HepG2 (cell line): Measurements from ENCODE around the gene BRD3. TPM values are rescaled to one million over a fixed set of nuclear protein-coding genes. Genes with fewer than 3 reads are reported as not detected.

Source experiments
- AKAP8 ChIP-seq: sonication (generic); formaldehyde crosslinking; IDR thresholded peaks from 2 replicates; pipeline ENCODE4 v1.5.1; 2020; ENCODE audit warnings: mild to moderate bottlenecking, missing genetic modification reagents
- ARNTL ChIP-seq: sonication (generic); formaldehyde crosslinking; IDR thresholded peaks from 2 replicates; pipeline ENCODE4 v1.4.0; 2020; ENCODE audit warnings: mild to moderate bottlenecking, missing genetic modification reagents
- CHD4 ChIP-seq: fragments of 200-600 bp; sonication (generic); IDR thresholded peaks from 2 replicates; pipeline ENCODE4 v1.7.0; 2017; ENCODE audit warnings: mild to moderate bottlenecking, low read length, borderline replicate concordance
- FOXO1 ChIP-seq: sonication (generic); formaldehyde crosslinking; IDR thresholded peaks from 2 replicates; pipeline ENCODE4 v1.4.0; 2020; ENCODE audit warnings: missing genetic modification reagents
- GABPA ChIP-seq, 2 experiments: IDR thresholded peaks; 2 replicates each; pipeline ENCODE4 v1.6.1; 2011 to 2016; ENCODE audit warnings: low read depth in 2 of 2, low read length in 1 of 2, missing biosample characterization in 1 of 2, missing genetic modification characterization in 1 of 2
- KLF13 ChIP-seq: sonication (generic); formaldehyde crosslinking; IDR thresholded peaks from 2 replicates; pipeline ENCODE4 v1.4.0; 2020; ENCODE audit warnings: mild to moderate bottlenecking, missing genetic modification reagents
- MAF1 ChIP-seq: sonication (generic); formaldehyde crosslinking; IDR thresholded peaks from 2 replicates; pipeline ENCODE4 v1.5.0; 2020; ENCODE audit warnings: missing genetic modification reagents, borderline replicate concordance
- MBD4 ChIP-seq: IDR thresholded peaks from 2 replicates; pipeline ENCODE4 v1.6.1; 2012; ENCODE audit warnings: low read length, inconsistent platforms, borderline replicate concordance
- RFX3 ChIP-seq: IDR thresholded peaks from 2 replicates; pipeline ENCODE4 v1.6.1; 2016; ENCODE audit warnings: missing biosample characterization, missing genetic modification reagents
- SIN3A ChIP-seq: IDR thresholded peaks from 2 replicates; pipeline ENCODE4 v1.6.1; 2011; ENCODE audit warnings: low read depth, mild to moderate bottlenecking, control low read depth, low read length, borderline replicate concordance
- SMC3 ChIP-seq: IDR thresholded peaks from 2 replicates; pipeline ENCODE4 v1.6.1; 2011; ENCODE audit warnings: low read length, improper control_type of control experiment
- SP4 ChIP-seq: sonication (generic); formaldehyde crosslinking; IDR thresholded peaks from 2 replicates; pipeline ENCODE4 v1.8.1; 2023; ENCODE audit warnings: mild to moderate bottlenecking, missing genetic modification reagents
- TBX3 ChIP-seq: fragments of 450-650 bp; IDR thresholded peaks from 2 replicates; pipeline ENCODE4 v1.6.1; 2017; ENCODE audit warnings: antibody characterized with exemption, mild to moderate bottlenecking, inconsistent platforms, borderline replicate concordance
- ZBTB7A ChIP-seq: sonication (generic); formaldehyde crosslinking; IDR thresholded peaks from 2 replicates; pipeline ENCODE4 v1.8.0; 2022; ENCODE audit warnings: mild to moderate bottlenecking, missing genetic modification reagents
- ZFP62 ChIP-seq: sonication (generic); formaldehyde crosslinking; IDR thresholded peaks from 2 replicates; pipeline ENCODE4 v1.4.0; 2020; ENCODE audit warnings: missing genetic modification reagents
- ZNF468 ChIP-seq: sonication (generic); formaldehyde crosslinking; IDR thresholded peaks from 2 replicates; pipeline ENCODE4 v1.8.0; 2022; ENCODE audit warnings: mild to moderate bottlenecking, moderate library complexity, missing genetic modification reagents
- ZNF629 ChIP-seq: sonication (generic); formaldehyde crosslinking; conservative IDR thresholded peaks from 2 replicates; pipeline ENCODE4 v1.5.0; 2020; ENCODE audit warnings: missing genetic modification reagents
- ZNF674 ChIP-seq: sonication (generic); formaldehyde crosslinking; IDR thresholded peaks from 2 replicates; pipeline ENCODE4 v1.5.0; 2020; ENCODE audit warnings: low read depth, mild to moderate bottlenecking, missing genetic modification reagents
- ZNF777 ChIP-seq: sonication (generic); formaldehyde crosslinking; IDR thresholded peaks from 2 replicates; pipeline ENCODE4 v1.4.0; 2020; ENCODE audit warnings: missing genetic modification reagents
- ZNF781 ChIP-seq: sonication (generic); formaldehyde crosslinking; IDR thresholded peaks from 2 replicates; pipeline ENCODE4 v1.5.1; 2020; ENCODE audit warnings: borderline replicate concordance, mild to moderate bottlenecking, missing genetic modification reagents; ENCODE audit errors: not compliant biosample characterization
- polyA plus RNA-seq, 8 experiments: library from polyadenylated mRNA; depleted of rRNA in 3 of 8; stranded (reverse) in 7 of 8; unstranded in 1 of 8; fragments of >200 nt; fragmentation: Illumina TruSeq in 4 of 8; extraction: Trizol in 4 of 8; gene quantifications; 2 replicates each; pipeline versions ENCODE4 v1.2.1 to v1.2.3, GENCODE V29; 2011 to 2016; ENCODE audit warnings: low read depth in 4 of 8, missing spikeins in 1 of 8, mixed read lengths in 1 of 8; ENCODE audit not compliant: insufficient read depth in 1 of 8
- total RNA-seq, 5 experiments: library from RNA; depleted of rRNA; stranded (reverse); fragments of >200 nt; fragmentation: Illumina TruSeq; extraction: Trizol; gene quantifications; 2 replicates each; pipeline ENCODE4 v1.2.3, GENCODE V29; 2016; ENCODE audit warnings: low read depth in 1 of 5
- TF ChIP-seq, protein P1 (sequence below): sonication (generic); formaldehyde crosslinking; conservative IDR thresholded peaks from 2 replicates; pipeline ENCODE4 v1.4.0; 2020; ENCODE audit warnings: missing genetic modification reagents
- TF ChIP-seq, protein P2 (sequence below): sonication (generic); formaldehyde crosslinking; IDR thresholded peaks from 2 replicates; pipeline ENCODE4 v1.9.0; 2021; ENCODE audit warnings: missing genetic modification reagents, borderline replicate concordance
- TF ChIP-seq, protein P3 (sequence below): sonication (generic); formaldehyde crosslinking; IDR thresholded peaks from 2 replicates; pipeline ENCODE4 v1.4.0; 2020; ENCODE audit warnings: missing genetic modification reagents
- TF ChIP-seq, protein P4 (sequence below): sonication (generic); formaldehyde crosslinking; IDR thresholded peaks from 2 replicates; pipeline ENCODE4 v1.5.0; 2020; ENCODE audit warnings: missing genetic modification reagents

Gene BRD3
- total and polyA plus RNA-seq, 2 of the 13 experiments (the other 11 are each of a cell fraction or from before 2014, with no cell fraction given), result 5.9 to 12.9 TPM

DNA sequence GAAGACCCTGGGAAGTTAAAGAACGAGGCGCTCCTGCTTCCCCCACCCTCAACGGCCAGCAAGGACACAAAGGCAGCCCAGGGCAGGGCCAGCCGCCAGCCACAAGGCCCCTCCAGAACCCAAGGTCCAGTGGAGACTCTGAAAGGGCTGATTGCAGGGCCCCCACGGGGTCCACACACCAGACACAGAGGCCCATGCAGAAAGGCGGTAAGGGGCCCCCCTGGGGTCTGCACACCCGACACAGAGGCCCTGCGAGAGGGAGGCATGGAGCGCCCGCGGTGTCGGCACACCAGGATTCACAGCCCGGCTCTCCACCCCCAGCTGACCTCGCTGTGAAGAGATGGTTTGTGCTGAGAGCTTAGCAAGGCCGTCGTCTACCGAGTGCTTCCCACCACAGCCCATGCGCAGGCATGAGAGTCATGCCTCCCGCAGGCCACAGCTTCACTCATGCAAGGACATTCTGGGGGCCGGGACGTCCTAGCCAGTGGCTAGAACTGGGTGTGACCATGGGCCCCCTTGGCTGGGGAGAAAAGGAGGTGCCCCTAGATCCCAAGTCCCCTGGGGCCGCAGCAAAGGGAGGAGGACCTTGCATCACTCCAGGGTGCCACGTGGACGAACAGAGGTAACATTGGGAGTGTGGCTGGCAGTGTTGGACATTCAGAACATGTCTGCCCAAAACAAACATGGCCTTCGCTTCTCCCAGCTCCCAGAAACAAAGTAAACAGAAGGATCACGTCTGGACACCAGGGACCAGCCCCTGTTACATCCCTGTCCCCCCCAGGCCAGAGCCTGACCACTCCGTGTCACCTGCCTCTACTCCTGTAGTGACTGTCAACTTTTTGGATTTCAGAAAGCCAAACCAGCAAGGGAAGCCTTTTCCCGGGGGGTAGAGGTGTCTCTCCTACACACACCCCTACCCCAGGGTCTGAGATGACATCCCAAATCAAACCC lies 9.8 kb downstream of the BRD3 start (continued):
- peak; percentile 50; the same call in 1 of the 2 replicates for TF ChIP-seq SP4
- peak; percentile 54; the same call in 1 of the 2 replicates for TF ChIP-seq SIN3A
- peak; percentile 88 for TF ChIP-seq AKAP8 (CRISPR knock-in tag)
- TF ChIP-seq ZNF674 (CRISPR knock-in tag), result no peak
- TF ChIP-seq, protein P1, sequence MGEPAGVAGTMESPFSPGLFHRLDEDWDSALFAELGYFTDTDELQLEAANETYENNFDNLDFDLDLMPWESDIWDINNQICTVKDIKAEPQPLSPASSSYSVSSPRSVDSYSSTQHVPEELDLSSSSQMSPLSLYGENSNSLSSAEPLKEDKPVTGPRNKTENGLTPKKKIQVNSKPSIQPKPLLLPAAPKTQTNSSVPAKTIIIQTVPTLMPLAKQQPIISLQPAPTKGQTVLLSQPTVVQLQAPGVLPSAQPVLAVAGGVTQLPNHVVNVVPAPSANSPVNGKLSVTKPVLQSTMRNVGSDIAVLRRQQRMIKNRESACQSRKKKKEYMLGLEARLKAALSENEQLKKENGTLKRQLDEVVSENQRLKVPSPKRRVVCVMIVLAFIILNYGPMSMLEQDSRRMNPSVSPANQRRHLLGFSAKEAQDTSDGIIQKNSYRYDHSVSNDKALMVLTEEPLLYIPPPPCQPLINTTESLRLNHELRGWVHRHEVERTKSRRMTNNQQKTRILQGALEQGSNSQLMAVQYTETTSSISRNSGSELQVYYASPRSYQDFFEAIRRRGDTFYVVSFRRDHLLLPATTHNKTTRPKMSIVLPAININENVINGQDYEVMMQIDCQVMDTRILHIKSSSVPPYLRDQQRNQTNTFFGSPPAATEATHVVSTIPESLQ (CRISPR knock-in tag), result no peak
- TF ChIP-seq ZNF629 (CRISPR knock-in tag), result no peak
- peak; percentile 89 for TF ChIP-seq ARNTL (CRISPR knock-in tag)
- TF ChIP-seq SMC3, result no peak
- TF ChIP-seq TBX3, result no peak
- TF ChIP-seq MBD4, result no peak
- TF ChIP-seq KLF13 (CRISPR knock-in tag), result no peak
- TF ChIP-seq CHD4, result 0 out of 2 replicates have a peak, but pooled peaks have one; percentile 35
- no peak for TF ChIP-seq RFX3 (CRISPR knock-in tag)
- no peak for TF ChIP-seq ZNF468
- TF ChIP-seq GABPA (IDR thresholded peaks at IDR 0.05; ENCODE audit: low read depth, low read length), result no peak
- TF ChIP-seq GABPA (CRISPR knock-in tag; IDR thresholded peaks at IDR 0.05; ENCODE audit: low read depth), result peak; percentile 31; the same call in 1 of the 2 replicates
- no peak for TF ChIP-seq MAF1
- TF ChIP-seq, protein P2, sequence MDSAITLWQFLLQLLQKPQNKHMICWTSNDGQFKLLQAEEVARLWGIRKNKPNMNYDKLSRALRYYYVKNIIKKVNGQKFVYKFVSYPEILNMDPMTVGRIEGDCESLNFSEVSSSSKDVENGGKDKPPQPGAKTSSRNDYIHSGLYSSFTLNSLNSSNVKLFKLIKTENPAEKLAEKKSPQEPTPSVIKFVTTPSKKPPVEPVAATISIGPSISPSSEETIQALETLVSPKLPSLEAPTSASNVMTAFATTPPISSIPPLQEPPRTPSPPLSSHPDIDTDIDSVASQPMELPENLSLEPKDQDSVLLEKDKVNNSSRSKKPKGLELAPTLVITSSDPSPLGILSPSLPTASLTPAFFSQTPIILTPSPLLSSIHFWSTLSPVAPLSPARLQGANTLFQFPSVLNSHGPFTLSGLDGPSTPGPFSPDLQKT (CRISPR knock-in tag), result no peak
- no peak for TF ChIP-seq ZNF781 (CRISPR knock-in tag)
- TF ChIP-seq FOXO1, result peak; percentile 70; the same call in 1 of the 2 replicates
- TF ChIP-seq, protein P3, sequence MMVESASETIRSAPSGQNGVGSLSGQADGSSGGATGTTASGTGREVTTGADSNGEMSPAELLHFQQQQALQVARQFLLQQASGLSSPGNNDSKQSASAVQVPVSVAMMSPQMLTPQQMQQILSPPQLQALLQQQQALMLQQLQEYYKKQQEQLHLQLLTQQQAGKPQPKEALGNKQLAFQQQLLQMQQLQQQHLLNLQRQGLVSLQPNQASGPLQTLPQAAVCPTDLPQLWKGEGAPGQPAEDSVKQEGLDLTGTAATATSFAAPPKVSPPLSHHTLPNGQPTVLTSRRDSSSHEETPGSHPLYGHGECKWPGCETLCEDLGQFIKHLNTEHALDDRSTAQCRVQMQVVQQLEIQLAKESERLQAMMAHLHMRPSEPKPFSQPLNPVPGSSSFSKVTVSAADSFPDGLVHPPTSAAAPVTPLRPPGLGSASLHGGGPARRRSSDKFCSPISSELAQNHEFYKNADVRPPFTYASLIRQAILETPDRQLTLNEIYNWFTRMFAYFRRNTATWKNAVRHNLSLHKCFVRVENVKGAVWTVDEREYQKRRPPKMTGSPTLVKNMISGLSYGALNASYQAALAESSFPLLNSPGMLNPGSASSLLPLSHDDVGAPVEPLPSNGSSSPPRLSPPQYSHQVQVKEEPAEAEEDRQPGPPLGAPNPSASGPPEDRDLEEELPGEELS (CRISPR knock-in tag), result peak; percentile 63
- no peak for TF ChIP-seq ZFP62 (CRISPR knock-in tag)
- TF ChIP-seq ZNF777 (CRISPR knock-in tag), result no peak
- TF ChIP-seq, protein P4, sequence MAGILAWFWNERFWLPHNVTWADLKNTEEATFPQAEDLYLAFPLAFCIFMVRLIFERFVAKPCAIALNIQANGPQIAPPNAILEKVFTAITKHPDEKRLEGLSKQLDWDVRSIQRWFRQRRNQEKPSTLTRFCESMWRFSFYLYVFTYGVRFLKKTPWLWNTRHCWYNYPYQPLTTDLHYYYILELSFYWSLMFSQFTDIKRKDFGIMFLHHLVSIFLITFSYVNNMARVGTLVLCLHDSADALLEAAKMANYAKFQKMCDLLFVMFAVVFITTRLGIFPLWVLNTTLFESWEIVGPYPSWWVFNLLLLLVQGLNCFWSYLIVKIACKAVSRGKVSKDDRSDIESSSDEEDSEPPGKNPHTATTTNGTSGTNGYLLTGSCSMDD, result no peak
- TF ChIP-seq ZBTB7A (CRISPR knock-in tag), result no peak
